ENCODE results near the gene ADCY9.
A peak's percentile ranks its signal among the peaks of the same experiment; 100 is the strongest.
"Not testable (repeated sequence)": the region's sequence is repeated elsewhere in the genome, so short reads cannot be mapped to it uniquely, and the experiment has no call there.

ADCY9 gene

GRCh38 chr16:3965781-3966582 is 150.3 kb downstream of the ADCY9 start:
- DNase-seq, result no peak

- no peak for DNase-seq
Measured at GRCh38 chr16:3965306-3965705, 150.9 kb downstream of the ADCY9 start.

- DNase-seq, result no peak
Measured at GRCh38 chr16:3964686-3965290, 151.5 kb downstream of the ADCY9 start.

GRCh38 chr16:3963886-3964685 is 152.2 kb downstream of the ADCY9 start:
- DNase-seq, result no peak

- DNase-seq, result peak in 3 of 4 experiments; percentile 7 to 20 (median 12)
Measured at GRCh38 chr16:3963203-3963602, 153.0 kb downstream of the ADCY9 start.

- DNase-seq, result no peak
Measured at GRCh38 chr16:3961449-3961849, 154.8 kb downstream of the ADCY9 start.

GRCh38 chr16:3959926-3960590 is 156.2 kb downstream of the ADCY9 start:
- DNase-seq, result not testable (repeated sequence)

- DNase-seq, result no peak
Measured at GRCh38 chr16:3959148-3959547, 157.1 kb downstream of the ADCY9 start.

- DNase-seq, result no peak
Measured at GRCh38 chr16:3957344-3957980, 158.8 kb downstream of the ADCY9 start.

- DNase-seq, result no peak
Measured at GRCh38 chr16:3954411-3954921, 161.8 kb downstream of the ADCY9 start.

- no peak for DNase-seq
Measured at GRCh38 chr16:3953728-3954410, 162.4 kb downstream of the ADCY9 start.

GRCh38 chr16:3952737-3953131 is 163.5 kb downstream of the ADCY9 start:
- DNase-seq, result no peak

GRCh38 chr16:3951861-3952736 is 164.1 kb downstream of the ADCY9 start:
- DNase-seq, result no peak

GRCh38 chr16:3951380-3951779 is 164.9 kb downstream of the ADCY9 start:
- DNase-seq, result not testable (repeated sequence)

GRCh38 chr16:3950343-3951193 is 165.7 kb downstream of the ADCY9 start:
- DNase-seq, result no peak

- DNase-seq, result no peak
Measured at GRCh38 chr16:3949946-3950342, 166.3 kb downstream of the ADCY9 start.

- DNase-seq, result no peak
Measured at GRCh38 chr16:3949287-3949686, 167.0 kb downstream of the ADCY9 start.

GRCh38 chr16:3948378-3948995 is 167.8 kb downstream of the ADCY9 start:
- DNase-seq, result no peak

GRCh38 chr16:3946604-3947180 is 169.6 kb downstream of the ADCY9 start:
- DNase-seq, result no peak
